ENCODE measurements around the gene EFNA3.
A peak's percentile ranks its signal among the peaks of the same experiment; 100 is the strongest.

The EFNA3 gene

DNA sequence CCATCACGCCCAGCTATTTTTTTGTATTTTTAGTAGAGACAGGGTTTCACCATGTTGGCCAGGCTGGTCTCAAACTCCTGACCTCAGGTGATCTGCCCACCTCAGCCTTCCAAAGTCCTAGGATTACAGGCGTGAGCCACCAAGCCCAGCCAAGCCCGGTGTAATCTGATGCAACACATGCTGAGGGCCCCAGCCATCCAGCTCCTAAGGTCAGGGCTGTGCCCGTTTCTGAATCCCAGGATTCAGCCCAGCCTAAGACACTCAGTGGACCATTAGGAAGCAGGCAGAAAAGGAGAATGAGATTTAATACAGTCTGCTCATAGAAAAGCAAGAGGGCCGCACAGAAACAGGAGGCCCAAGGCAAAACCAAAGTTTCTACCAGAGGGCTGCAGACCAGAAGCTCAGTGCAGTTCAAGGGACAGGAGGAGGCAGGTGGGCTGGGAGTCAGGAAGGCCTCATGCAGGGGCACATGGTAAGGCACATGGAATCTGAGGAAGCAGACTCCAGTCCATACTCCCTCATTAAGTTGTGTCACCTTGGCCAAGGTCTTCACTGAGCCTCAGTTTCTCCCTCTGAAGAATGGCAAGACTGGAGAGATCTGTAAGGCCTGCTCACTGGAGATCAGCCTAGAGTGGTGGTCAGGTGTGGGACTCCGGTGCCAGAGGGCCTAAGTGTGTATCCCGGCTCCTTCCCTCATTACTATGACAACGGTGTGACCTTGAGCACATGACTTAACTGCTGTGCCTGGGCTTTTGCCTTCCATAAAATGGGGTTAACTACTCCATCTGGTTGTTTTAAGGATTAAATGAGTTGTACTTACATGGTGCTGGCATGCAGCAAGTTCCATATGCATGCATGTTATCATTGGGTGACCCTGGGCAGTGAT is 29.9 kb upstream of the EFNA3 start:
- no peak for DNase-seq (ENCODE audit: low read depth in 2 of 2)

GRCh38 chr1:155049651-155050559 is 28.7 kb upstream of the EFNA3 start:
- no peak for DNase-seq (ENCODE audit: low read depth in 2 of 2)

DNA sequence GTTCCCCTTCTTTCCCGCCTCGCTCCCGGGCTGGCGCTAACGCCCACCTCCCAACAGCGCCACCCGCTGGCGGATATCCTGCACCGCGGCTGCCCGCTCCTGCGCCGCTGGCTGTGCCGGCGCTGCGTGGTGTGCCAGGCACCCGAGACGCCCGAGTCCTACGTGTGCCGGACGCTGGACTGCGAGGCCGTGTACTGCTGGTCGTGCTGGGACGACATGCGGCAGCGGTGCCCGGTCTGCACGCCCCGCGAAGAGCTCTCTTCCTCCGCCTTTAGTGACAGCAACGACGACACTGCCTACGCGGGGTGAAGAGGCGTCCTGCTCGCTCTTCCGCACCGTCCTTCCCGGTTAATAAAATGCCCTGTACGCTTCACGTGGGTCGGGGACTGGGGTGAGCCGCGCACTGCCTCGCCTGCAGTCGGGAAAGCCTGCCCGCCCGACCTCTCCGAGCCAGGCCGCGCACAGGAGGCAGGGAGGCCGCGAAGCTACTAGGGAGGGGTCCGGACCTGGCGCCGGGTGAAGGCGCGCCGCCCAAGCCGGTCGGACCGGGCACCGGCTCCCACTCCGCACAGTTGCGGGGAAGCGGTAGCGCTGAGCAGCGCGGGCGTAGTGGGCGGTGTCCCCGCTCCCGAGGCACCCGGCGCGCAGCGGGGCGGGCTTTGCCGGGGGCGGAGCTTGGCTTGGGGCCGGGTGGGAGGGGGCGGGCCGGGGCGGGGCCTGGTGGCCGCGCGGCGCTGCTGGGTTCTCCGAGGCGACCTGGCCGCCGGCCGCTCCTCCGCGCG is 27.9 kb upstream of the EFNA3 start, which contains the start of gene ADAM15:
Gene ADAM15, plus strand, starts transcription at position 757 of the 782 bp plus-strand sequence. CDS start 71 bp downstream, outside the sequence.
- peak; percentile 59 to 72 for DNase-seq (ENCODE audit: low read depth in 2 of 2)

- DNase-seq (ENCODE audit: low read depth in 2 of 2), result no peak
These were observed 27.3 kb upstream of the EFNA3 start for GRCh38 chr1:155051342-155051776.

DNA sequence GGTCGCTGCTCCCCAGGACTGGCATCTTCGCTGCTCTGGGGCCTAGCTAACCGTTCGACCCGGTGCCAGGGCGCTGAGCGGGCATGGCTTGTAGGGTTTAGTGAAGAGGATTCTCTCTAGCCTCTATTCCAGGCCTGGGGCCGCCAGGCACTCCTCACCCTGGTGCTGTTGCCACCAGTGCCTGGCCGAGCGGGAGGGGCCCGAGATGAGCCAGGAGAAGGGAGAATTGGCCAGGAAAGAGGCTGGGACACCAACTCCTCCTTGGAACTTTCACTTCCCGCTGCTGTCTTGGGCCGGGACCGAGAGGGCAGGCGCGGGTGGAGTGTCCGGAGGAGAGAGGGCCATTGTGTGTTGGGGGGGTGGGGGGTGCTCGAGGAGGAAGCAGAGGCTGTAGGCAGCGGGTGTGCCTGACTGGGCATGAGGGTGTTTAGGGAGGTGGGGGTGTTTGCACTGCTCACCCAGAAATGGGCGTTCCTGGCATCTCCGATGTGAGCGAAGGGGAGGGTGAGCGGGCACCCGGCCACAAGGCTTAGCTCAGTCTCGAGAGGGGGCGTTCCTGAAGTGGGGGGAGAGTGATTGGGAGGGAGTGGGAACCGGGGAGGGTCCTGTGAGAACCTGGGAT is 26.7 kb upstream of the EFNA3 start:
- peak in 1 of 2 experiments; percentile 37 for DNase-seq (ENCODE audit: low read depth in 2 of 2)

GRCh38 chr1:155052439-155053395 is 25.9 kb upstream of the EFNA3 start:
- no peak for DNase-seq (ENCODE audit: low read depth in 2 of 2)

DNA sequence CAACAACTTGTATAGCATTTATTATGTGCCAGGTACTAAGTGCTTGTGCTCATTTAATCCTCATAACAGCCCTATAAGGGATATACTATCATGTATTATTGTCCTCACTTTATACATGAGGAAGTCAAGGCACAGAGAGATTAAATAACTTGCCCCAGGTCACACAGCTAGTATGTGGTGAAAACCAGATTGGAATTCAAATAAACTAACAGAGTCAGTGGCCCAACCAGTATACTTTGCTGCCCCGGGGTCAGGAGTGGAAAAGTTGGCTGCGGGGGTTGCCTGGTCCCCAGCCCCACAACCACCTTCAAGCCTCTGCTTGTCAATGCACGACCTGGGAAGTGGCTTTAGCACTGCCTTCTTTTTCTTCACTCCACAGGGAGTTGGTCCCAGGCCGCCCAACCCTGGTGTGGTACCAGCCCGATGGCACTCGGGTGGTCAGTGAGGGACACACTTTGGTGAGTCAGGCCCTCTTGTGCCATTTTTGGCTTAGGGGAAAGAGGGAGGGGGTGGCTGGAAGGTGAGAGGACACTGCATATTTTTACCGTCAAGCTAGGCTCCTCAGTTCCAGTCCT is 25.0 kb upstream of the EFNA3 start:
- DNase-seq (ENCODE audit: low read depth in 2 of 2), result no peak

DNA sequence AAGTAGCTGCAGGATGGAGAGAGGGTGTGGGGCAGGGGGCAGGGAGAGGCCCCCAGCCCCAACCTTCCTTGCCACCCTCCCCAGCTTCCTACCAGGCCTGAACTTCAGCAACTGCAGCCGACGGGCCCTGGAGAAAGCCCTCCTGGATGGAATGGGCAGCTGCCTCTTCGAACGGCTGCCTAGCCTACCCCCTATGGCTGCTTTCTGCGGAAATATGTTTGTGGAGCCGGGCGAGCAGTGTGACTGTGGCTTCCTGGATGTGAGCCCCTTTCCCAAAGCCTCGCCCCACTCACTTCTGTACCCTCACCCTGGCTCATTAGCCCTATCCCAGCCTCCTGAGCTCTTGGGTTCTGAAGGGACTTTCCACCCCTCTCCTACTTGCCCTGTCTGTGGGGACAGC is 21.5 kb upstream of the EFNA3 start:
- DNase-seq (ENCODE audit: low read depth in 2 of 2), result no peak

DNA sequence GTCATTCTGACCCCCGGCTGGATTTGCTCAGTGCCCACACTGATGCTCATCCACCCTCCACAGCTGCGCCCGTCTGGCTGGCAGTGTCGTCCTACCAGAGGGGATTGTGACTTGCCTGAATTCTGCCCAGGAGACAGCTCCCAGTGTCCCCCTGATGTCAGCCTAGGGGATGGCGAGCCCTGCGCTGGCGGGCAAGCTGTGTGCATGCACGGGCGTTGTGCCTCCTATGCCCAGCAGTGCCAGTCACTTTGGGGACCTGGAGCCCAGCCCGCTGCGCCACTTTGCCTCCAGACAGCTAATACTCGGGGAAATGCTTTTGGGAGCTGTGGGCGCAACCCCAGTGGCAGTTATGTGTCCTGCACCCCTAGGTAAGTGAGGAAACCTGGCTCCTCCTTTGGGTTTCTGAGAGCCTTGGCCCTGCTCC is 20.8 kb upstream of the EFNA3 start:
- DNase-seq (ENCODE audit: low read depth in 2 of 2), result no peak

- no peak for DNase-seq (ENCODE audit: low read depth in 2 of 2)
These were observed 17.9 kb upstream of the EFNA3 start for GRCh38 chr1:155060736-155061135.

- peak; percentile 84 to 97 for DNase-seq (ENCODE audit: low read depth in 2 of 2)
These were observed 17.1 kb upstream of the EFNA3 start for GRCh38 chr1:155061381-155062150.

GRCh38 chr1:155062151-155062686 is 16.4 kb upstream of the EFNA3 start:
- no peak for DNase-seq (ENCODE audit: low read depth in 2 of 2)

DNA sequence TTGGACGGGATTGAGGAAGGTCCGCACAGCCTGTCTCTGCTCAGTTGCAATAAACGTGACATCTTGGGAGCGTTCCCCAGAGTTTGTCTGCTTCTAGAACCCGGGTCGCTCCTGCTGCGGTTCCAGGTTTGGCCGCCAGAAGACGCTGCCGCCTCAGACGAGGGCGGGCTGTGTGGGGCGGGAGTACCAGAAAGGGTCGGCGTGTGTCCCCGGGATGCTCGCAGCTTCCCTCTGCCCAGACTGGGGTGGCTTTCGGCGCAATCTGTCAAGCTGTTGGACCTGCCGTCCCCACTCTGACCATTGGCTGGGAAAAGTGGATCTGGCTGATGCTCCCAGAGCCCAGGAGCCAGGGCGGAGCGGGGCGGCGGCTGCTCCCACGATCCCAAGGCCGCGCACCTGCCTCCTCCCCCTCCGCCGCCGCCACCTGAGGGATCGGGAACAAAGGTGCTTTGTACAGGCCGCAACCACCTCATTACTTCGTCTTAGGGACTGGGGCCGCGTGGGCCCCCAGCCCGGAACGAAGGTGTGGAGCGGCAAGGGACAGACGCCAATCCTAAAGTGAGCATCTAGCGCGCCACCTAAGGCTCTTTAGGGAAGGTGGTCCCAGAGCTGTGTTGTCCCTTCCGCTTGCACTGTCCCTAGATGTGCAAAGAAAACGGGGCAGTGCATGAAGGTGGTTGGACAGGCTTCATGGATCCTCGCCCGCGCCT is 15.8 kb upstream of the EFNA3 start:
- peak; percentile 52 to 78 for DNase-seq (ENCODE audit: low read depth in 2 of 2)

DNA sequence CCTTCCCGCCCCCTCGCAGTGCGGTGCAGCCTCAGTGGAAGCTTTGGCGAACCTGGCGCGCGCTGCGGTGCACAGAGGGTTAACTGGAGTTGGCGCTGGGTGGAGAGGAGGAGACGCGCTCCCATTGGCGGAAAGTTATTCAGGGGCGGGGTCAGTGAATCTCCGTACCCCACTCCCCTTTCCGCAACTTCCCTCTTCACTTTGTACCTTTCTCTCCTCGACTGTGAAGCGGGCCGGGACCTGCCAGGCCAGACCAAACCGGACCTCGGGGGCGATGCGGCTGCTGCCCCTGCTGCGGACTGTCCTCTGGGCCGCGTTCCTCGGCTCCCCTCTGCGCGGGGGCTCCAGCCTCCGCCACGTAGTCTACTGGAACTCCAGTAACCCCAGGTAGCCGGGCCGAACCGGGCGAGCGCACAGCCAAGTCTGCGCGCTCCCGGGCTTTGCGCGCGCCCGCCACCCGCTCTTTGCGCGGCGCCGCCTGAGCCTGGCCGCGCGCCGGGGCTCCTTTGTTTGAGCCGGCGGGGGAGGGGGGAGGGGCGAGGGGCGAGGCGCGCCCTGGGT is 15.0 kb upstream of the EFNA3 start, which contains the start of gene EFNA4:
Gene EFNA4, plus strand, starts transcription at position 191 of the 561 bp plus-strand sequence. Its CDS starts 84 bp downstream, at position 275.
- DNase-seq (ENCODE audit: low read depth in 2 of 2), result peak; percentile 59 to 82

DNA sequence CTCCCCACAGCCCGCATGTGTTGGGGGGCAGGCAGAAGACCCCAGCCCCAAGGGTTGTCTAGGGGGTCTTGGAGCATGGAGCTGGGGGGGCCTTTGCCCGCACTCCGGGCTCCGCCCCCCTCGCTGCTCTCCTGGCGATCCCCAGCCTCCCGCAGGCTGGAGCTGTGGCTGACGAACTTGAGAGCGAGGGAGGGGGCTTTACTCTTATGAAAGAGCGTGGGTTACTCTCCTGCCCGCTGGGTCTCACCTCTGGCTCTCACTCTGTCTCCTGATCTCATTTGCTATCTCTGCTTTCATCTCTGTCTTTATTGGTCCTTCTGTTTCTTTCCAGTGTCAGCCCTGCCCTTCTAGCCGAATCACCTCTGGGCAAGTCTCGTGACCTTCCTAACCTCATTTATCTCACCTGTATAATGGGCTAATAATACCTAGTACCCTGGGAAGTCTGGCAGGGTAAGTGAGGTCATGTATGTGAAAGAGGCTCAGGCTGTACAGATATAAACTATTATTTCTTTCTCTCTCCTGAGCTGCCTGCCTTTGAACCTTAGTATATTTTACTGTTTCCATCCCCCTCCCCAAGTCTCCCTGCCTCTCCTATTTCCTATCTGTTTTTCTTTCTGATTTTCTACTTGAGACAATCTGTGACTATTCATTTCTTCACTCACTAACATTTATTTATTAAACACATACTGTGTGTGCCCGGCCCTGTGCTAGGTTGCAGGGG is 14.4 kb upstream of the EFNA3 start:
- no peak for DNase-seq (ENCODE audit: low read depth in 2 of 2)

GRCh38 chr1:155064832-155065429 is 13.7 kb upstream of the EFNA3 start:
- DNase-seq (ENCODE audit: low read depth in 2 of 2), result no peak

Measured in stimulated activated CD4-positive, alpha-beta T cell treated with anti-CD3 and anti-CD28 coated beads, Interleukin-12 subunit alpha, Interleukin-12 subunit beta, amount 100 ng/mL, for 24 hours (primary cell).